Activated B cell treated with CpG ODN at 0.5 μM for 24 hours (primary cell): ENCODE data around the gene R3HCC1L. TPM values are rescaled to one million over a fixed set of nuclear protein-coding genes. Genes with fewer than 3 reads are reported as not detected.

ENCODE experiments used
- ATAC-seq: fragments of 200-7000 bp; cut with Tn5 transposase; one replicate; pipeline ENCODE4 v1.10.0; 2021; ENCODE audit warnings: low read depth, mild to moderate bottlenecking, moderate library complexity
- CTCF ChIA-PET: fragments of 350-600 bp; sonication (Branson Sonifier 250); formaldehyde crosslinking; loops from one replicate; lab custom pipeline; 2021; ENCODE audit warnings: antibody characterized with exemption; lab: Charles Lee
- POLR2A ChIA-PET: fragments of 350-600 bp; sonication (Branson Sonifier 250); formaldehyde crosslinking; loops from one replicate; lab custom pipeline; 2021; ENCODE audit warnings: antibody characterized with exemption; lab: Charles Lee
- DNase-seq: peaks from one replicate; pipeline ENCODE4 v3.0.0; 2022
- H3K27ac Mint-ChIP-seq: one replicate; pipeline ENCODE4 v1.8.0; 2020; ENCODE audit warnings: mixed read lengths
- H3K27me3 Mint-ChIP-seq: one replicate; pipeline ENCODE4 v1.8.0; 2021; ENCODE audit warnings: mixed read lengths
- H3K36me3 Mint-ChIP-seq: one replicate; pipeline ENCODE4 v1.8.0; 2021; ENCODE audit warnings: low read depth, mixed read lengths
- H3K4me1 Mint-ChIP-seq: one replicate; pipeline ENCODE4 v1.8.0; 2021; ENCODE audit warnings: mixed read lengths
- H3K4me3 Mint-ChIP-seq: one replicate; pipeline ENCODE4 v1.8.0; 2020; ENCODE audit warnings: mild to moderate bottlenecking, mixed read lengths
- H3K9me3 Mint-ChIP-seq: one replicate; pipeline ENCODE4 v1.8.0; 2020; ENCODE audit warnings: mixed read lengths
- CTCF ChIP-seq: fragments of 200-600 bp; IDR thresholded peaks from one replicate; pipeline ENCODE4 v1.8.0; 2022; ENCODE audit warnings: antibody characterized with exemption, mild to moderate bottlenecking
- intact Hi-C: fragments of 100-400 bp; cut with micrococcal nuclease; formaldehyde crosslinking; loops from one replicate; pipeline ENCODE4 v1.15.1; 2024
- total RNA-seq: library from RNA; stranded (reverse); gene quantifications from 2 replicates; pipeline ENCODE4 v1.2.3, GENCODE V29; 2022

The R3HCC1L gene
- total RNA-seq, 1 donor from 2014 or later = 24.4 TPM

- no peak for TF ChIP-seq CTCF
- intact Hi-C loops = no loop called here
- Mint-ChIP-seq H3K27me3 (peaks cover 26% of the 10 kb centered on the region), H3K36me3 (no peaks in the 10 kb centered on the region), H3K9me3 (peaks cover 6% of the 10 kb centered on the region), H3K27ac (no peak overlapping the region), H3K4me1 (no peaks in the 10 kb centered on the region), H3K4me3 (no peak overlapping the region)
- ChIA-PET POLR2A (no interaction called here), CTCF (no interaction called here)
- no peak for ATAC-seq
- DNase-seq = no peak
Observed at GRCh38 chr10:98276311-98276710, 141.9 kb downstream of the R3HCC1L start.

GRCh38 chr10:98285416-98285815, 151.0 kb downstream of the R3HCC1L start:
- peaks cover 18% of the 10 kb centered on the region for H3K27me3 Mint-ChIP-seq
- H3K4me1 Mint-ChIP-seq = no peaks in the 10 kb centered on the region
- no peaks in the 10 kb centered on the region for H3K36me3 Mint-ChIP-seq
- H3K4me3 Mint-ChIP-seq = no peak overlapping the region
- ChIA-PET POLR2A (interaction anchor here (0.5 kb wide), 1 partner anchor 11 kb away, joined by 13 read pairs; no protein-coding TSS in a partner anchor), CTCF (no interaction called here)
- peaks cover 15% of the 10 kb centered on the region for H3K9me3 Mint-ChIP-seq
- DNase-seq = no peak
- intact Hi-C loops = no loop called here
- TF ChIP-seq CTCF = no peak
- ATAC-seq = no peak
- no peak overlapping the region for H3K27ac Mint-ChIP-seq

GRCh38 chr10:98286419-98286818, 152.0 kb downstream of the R3HCC1L start:
- DNase-seq = no peak
- no peak for TF ChIP-seq CTCF
- no peak overlapping the region for H3K27ac Mint-ChIP-seq
- H3K4me1 Mint-ChIP-seq = no peaks in the 10 kb centered on the region
- no peak overlapping the region for H3K4me3 Mint-ChIP-seq
- ATAC-seq = no peak
- no peaks in the 10 kb centered on the region for H3K36me3 Mint-ChIP-seq
- peaks cover 8% of the 10 kb centered on the region for H3K9me3 Mint-ChIP-seq
- intact Hi-C loops = no loop called here
- ChIA-PET POLR2A (no interaction called here), CTCF (no interaction called here)
- H3K27me3 Mint-ChIP-seq = peaks cover 15% of the 10 kb centered on the region

GRCh38 chr10:98287321-98287720, 152.9 kb downstream of the R3HCC1L start:
- CTCF ChIA-PET = no interaction called here
- intact Hi-C loops = no loop called here
- H3K27ac Mint-ChIP-seq = no peak overlapping the region
- no peak for TF ChIP-seq CTCF
- H3K36me3 Mint-ChIP-seq = no peaks in the 10 kb centered on the region
- POLR2A ChIA-PET = no interaction called here
- H3K4me1 Mint-ChIP-seq = no peaks in the 10 kb centered on the region
- H3K9me3 Mint-ChIP-seq = no peaks in the 10 kb centered on the region
- H3K4me3 Mint-ChIP-seq = no peak overlapping the region
- DNase-seq (no peak), ATAC-seq (no peak)
- peaks cover 9% of the 10 kb centered on the region for H3K27me3 Mint-ChIP-seq

- CTCF ChIA-PET = no interaction called here
- H3K36me3 Mint-ChIP-seq = no peaks in the 10 kb centered on the region
- POLR2A ChIA-PET = no interaction called here
- H3K4me3 Mint-ChIP-seq = no peak overlapping the region
- no peak for TF ChIP-seq CTCF
- H3K9me3 Mint-ChIP-seq = no peaks in the 10 kb centered on the region
- H3K27me3 Mint-ChIP-seq = peaks cover 4% of the 10 kb centered on the region
- intact Hi-C loops = no loop called here
- no peak overlapping the region for H3K27ac Mint-ChIP-seq
- no peaks in the 10 kb centered on the region for H3K4me1 Mint-ChIP-seq
- DNase-seq = no peak
- no peak for ATAC-seq
Observed at GRCh38 chr10:98289802-98290209, 155.3 kb downstream of the R3HCC1L start.
